GM18502 (cell line): ENCODE results near the gene SORCS3.
A peak's percentile ranks its signal among the peaks of the same experiment; 100 is the strongest.

ENCODE experiments used
- ATAC-seq: cut with Tn5 transposase; IDR thresholded peaks from one replicate; pipeline ENCODE4 v1.9.1; 2021; ENCODE audit warnings: mild to moderate bottlenecking; ENCODE audit not compliant: unreplicated experiment, poor library complexity

The SORCS3 gene

GRCh38 chr10:104766341-104766740 lies 125.3 kb downstream of the SORCS3 start:
- peak; percentile 39 for ATAC-seq

- no peak for ATAC-seq
Measured at GRCh38 chr10:104767282-104767681, 126.2 kb downstream of the SORCS3 start.

GRCh38 chr10:104767745-104768144 lies 126.7 kb downstream of the SORCS3 start:
- no peak for ATAC-seq

GRCh38 chr10:104773105-104773504 lies 132.0 kb downstream of the SORCS3 start:
- no peak for ATAC-seq

- ATAC-seq, result no peak
Measured at GRCh38 chr10:104774234-104774633, 133.1 kb downstream of the SORCS3 start.

- no peak for ATAC-seq
Measured at GRCh38 chr10:104777086-104777799, 136.2 kb downstream of the SORCS3 start.

- no peak for ATAC-seq
Measured at GRCh38 chr10:104778371-104778770, 137.3 kb downstream of the SORCS3 start.

GRCh38 chr10:104779701-104780100 lies 138.6 kb downstream of the SORCS3 start:
- no peak for ATAC-seq

- ATAC-seq, result no peak
Measured at GRCh38 chr10:104780165-104780564, 139.1 kb downstream of the SORCS3 start.

GRCh38 chr10:104780946-104781595 lies 140.0 kb downstream of the SORCS3 start:
- ATAC-seq, result no peak

GRCh38 chr10:104784452-104784851 lies 143.4 kb downstream of the SORCS3 start:
- ATAC-seq, result no peak

GRCh38 chr10:104791471-104791870 lies 150.4 kb downstream of the SORCS3 start:
- ATAC-seq, result no peak

GRCh38 chr10:104795411-104795810 lies 154.3 kb downstream of the SORCS3 start:
- no peak for ATAC-seq

GRCh38 chr10:104796823-104797222 lies 155.7 kb downstream of the SORCS3 start:
- no peak for ATAC-seq

GRCh38 chr10:104802941-104803340 lies 161.9 kb downstream of the SORCS3 start:
- no peak for ATAC-seq

- no peak for ATAC-seq
Measured at GRCh38 chr10:104804880-104805279, 163.8 kb downstream of the SORCS3 start.

GRCh38 chr10:104806801-104807200 lies 165.7 kb downstream of the SORCS3 start:
- no peak for ATAC-seq

GRCh38 chr10:104807581-104808310 lies 166.7 kb downstream of the SORCS3 start:
- ATAC-seq, result no peak

- ATAC-seq, result peak; percentile 88
Measured at GRCh38 chr10:104809288-104810090, 168.4 kb downstream of the SORCS3 start.

- no peak for ATAC-seq
Measured at GRCh38 chr10:104811166-104811565, 170.1 kb downstream of the SORCS3 start.
